ENCODE data around the gene DNAH7.

The DNAH7 gene

GRCh38 chr2:195732574-195732973, 336.1 kb downstream of the DNAH7 start:
- DNase-seq (ENCODE audit: low read depth), result no peak
- TF ChIP-seq CTCF (IDR thresholded peaks at IDR 0.05; ENCODE audit: low read depth, low read length, missing control alignments), result no peak
- in situ Hi-C loops (cut with HindIII; ENCODE audit: low sequenced_read_pairs), result no loop called here
- H3K4me3 ChIP-seq (ENCODE audit: low read depth, low read length), result no peak overlapping the region

- in situ Hi-C loops (cut with HindIII; ENCODE audit: low sequenced_read_pairs), result no loop called here
- H3K4me3 ChIP-seq (ENCODE audit: low read depth, low read length), result no peak overlapping the region
- TF ChIP-seq CTCF (IDR thresholded peaks at IDR 0.05; ENCODE audit: low read depth, low read length, missing control alignments), result no peak
- DNase-seq (ENCODE audit: low read depth), result no peak
Measured at GRCh38 chr2:195730912-195731311, 337.7 kb downstream of the DNAH7 start.

GRCh38 chr2:195727106-195727505, 341.5 kb downstream of the DNAH7 start:
- no peak overlapping the region for H3K4me3 ChIP-seq (ENCODE audit: low read depth, low read length)
- no peak for TF ChIP-seq CTCF (IDR thresholded peaks at IDR 0.05; ENCODE audit: low read depth, low read length, missing control alignments)
- in situ Hi-C loops (cut with HindIII; ENCODE audit: low sequenced_read_pairs), result no loop called here
- no peak for DNase-seq (ENCODE audit: low read depth)

- in situ Hi-C loops (cut with HindIII; ENCODE audit: low sequenced_read_pairs), result no loop called here
- no peak overlapping the region for H3K4me3 ChIP-seq (ENCODE audit: low read depth, low read length)
- DNase-seq (ENCODE audit: low read depth), result no peak
- TF ChIP-seq CTCF (IDR thresholded peaks at IDR 0.05; ENCODE audit: low read depth, low read length, missing control alignments), result no peak
Measured at GRCh38 chr2:195722075-195722474, 346.6 kb downstream of the DNAH7 start.

GRCh38 chr2:195721042-195721441, 347.6 kb downstream of the DNAH7 start:
- no peak overlapping the region for H3K4me3 ChIP-seq (ENCODE audit: low read depth, low read length)
- DNase-seq (ENCODE audit: low read depth), result no peak
- in situ Hi-C loops (cut with HindIII; ENCODE audit: low sequenced_read_pairs), result no loop called here
- no peak for TF ChIP-seq CTCF (IDR thresholded peaks at IDR 0.05; ENCODE audit: low read depth, low read length, missing control alignments)

- no peak for TF ChIP-seq CTCF (IDR thresholded peaks at IDR 0.05; ENCODE audit: low read depth, low read length, missing control alignments)
- DNase-seq (ENCODE audit: low read depth), result no peak
- no peak overlapping the region for H3K4me3 ChIP-seq (ENCODE audit: low read depth, low read length)
- in situ Hi-C loops (cut with HindIII; ENCODE audit: low sequenced_read_pairs), result no loop called here
Measured at GRCh38 chr2:195716466-195716865, 352.2 kb downstream of the DNAH7 start.

GRCh38 chr2:195711478-195711877, 357.2 kb downstream of the DNAH7 start:
- no peak for TF ChIP-seq CTCF (IDR thresholded peaks at IDR 0.05; ENCODE audit: low read depth, low read length, missing control alignments)
- in situ Hi-C loops (cut with HindIII; ENCODE audit: low sequenced_read_pairs), result no loop called here
- no peak for DNase-seq (ENCODE audit: low read depth)
- H3K4me3 ChIP-seq (ENCODE audit: low read depth, low read length), result no peak overlapping the region

Measured in astrocyte of the cerebellum (primary cell).